GM12891 (cell line): Measurements from ENCODE around the gene GNG11.
"Not testable (repeated sequence)": the region's sequence is repeated elsewhere in the genome, so short reads cannot be mapped to it uniquely, and the experiment has no call there.

Experiments
- PAX5 ChIP-seq: IDR thresholded peaks from 2 replicates; pipeline ENCODE4 v1.6.1; 2011; ENCODE audit warnings: low read length, moderate library complexity, mild to moderate bottlenecking; ENCODE audit not compliant: insufficient read depth, severe bottlenecking
- POLR2A ChIP-seq: IDR thresholded peaks from 2 replicates; pipeline ENCODE4 v1.6.1; 2011; ENCODE audit warnings: low read depth, low read length, control low read depth
- POLR2AphosphoS5 ChIP-seq: IDR thresholded peaks from 2 replicates; pipeline ENCODE4 v1.6.1; 2011; ENCODE audit warnings: low read depth, low read length, control low read depth
- POU2F2 ChIP-seq: IDR thresholded peaks from 2 replicates; pipeline ENCODE4 v1.6.1; 2011; ENCODE audit warnings: low read depth, mild to moderate bottlenecking, control low read depth, low read length, moderate library complexity
- TAF1 ChIP-seq: IDR thresholded peaks from 2 replicates; pipeline ENCODE4 v1.6.1; 2011; ENCODE audit warnings: low read depth, low read length, control low read depth

- TF ChIP-seq TAF1, POLR2A, POLR2AphosphoS5, POU2F2, PAX5: not testable (repeated sequence)
Measured at GRCh38 chr7:93911661-93912060, 9.9 kb upstream of the GNG11 start.
